Measurements from ENCODE around the gene CABP2.

DNA sequence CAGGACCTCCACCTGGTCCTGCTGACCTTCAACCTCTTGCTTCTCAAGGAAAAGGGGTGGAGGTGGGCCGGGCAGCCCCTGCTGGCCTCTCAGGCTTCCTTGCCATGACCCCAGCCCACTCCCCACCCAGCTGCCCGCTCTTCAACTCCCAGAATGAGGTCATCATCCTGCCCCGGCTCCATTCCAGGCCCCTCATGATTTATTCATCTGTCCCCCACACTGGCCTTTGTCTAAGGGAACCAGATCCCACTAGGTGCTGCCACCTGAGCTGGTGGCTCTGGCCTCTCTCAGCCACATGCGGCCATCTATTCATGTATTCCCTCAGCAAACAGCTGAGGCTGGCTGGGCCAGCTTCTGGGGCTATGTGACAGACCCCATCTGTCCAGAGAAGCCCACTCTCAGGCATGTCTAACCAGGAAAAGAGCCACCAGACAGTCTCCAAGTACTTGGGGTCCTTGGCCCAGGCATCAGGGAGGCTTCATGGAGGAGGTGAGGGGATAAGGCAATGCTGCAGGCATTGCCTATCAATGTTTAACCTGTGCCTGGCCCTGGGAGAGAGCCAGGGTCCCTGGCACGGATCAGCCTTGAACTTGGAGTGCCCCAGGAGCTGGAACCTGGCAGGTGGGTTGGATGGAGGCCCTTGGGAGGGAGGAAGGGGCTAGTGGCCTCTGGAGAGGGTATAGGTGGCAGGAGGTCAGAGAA, 2.2 kb upstream of the CABP2 start:
- no peak for TF ChIP-seq POLR2A (IDR thresholded peaks at IDR 0.05; ENCODE audit: low read depth, low read length)
- no peak for TF ChIP-seq TAF1 (IDR thresholded peaks at IDR 0.05; ENCODE audit: borderline replicate concordance, low read depth, low read length)
